HEK293 (cell line): ENCODE data around the gene ZFP42.
A peak's percentile ranks its signal among the peaks of the same experiment; 100 is the strongest.

Experiments used
- CTCF ChIA-PET: fragments of 350-600 bp; formaldehyde crosslinking; extraction: SDS; loops from one replicate; lab custom pipeline; 2021; ENCODE audit warnings: antibody characterized with exemption; lab: Yijun Ruan, JAX
- POLR2A ChIA-PET: fragments of 300-600 bp; formaldehyde crosslinking; extraction: SDS; loops from one replicate; lab custom pipeline; 2020; ENCODE audit warnings: antibody characterized with exemption, inconsistent platforms; lab: Yijun Ruan, JAX
- H3K27ac ChIP-seq: fragments of 200-500 bp; sonication (Bioruptor generic); 2 replicates; pipeline ENCODE4 v1.5.1; 2014; ENCODE audit warnings: low read depth, low read length, control low read depth, inconsistent platforms; ENCODE audit errors: extremely low read depth
- H3K36me3 ChIP-seq, 2 experiments: fragments of 200-500 bp in 1 of 2; sonication (Bioruptor generic) in 1 of 2; 1 replicate in 1 of 2; 2 replicates in 1 of 2; pipeline ENCODE4 v1.5.1; 2014 to 2017; ENCODE audit warnings: inconsistent platforms in 2 of 2, low read length in 2 of 2; ENCODE audit not compliant: control insufficient read depth in 2 of 2, insufficient read depth in 1 of 2
- H3K4me1 ChIP-seq: fragments of 200-500 bp; sonication (Bioruptor generic); 2 replicates; pipeline ENCODE4 v1.5.1; 2014; ENCODE audit warnings: mild to moderate bottlenecking, low read length, inconsistent platforms; ENCODE audit not compliant: control insufficient read depth, insufficient read depth
- H3K4me3 ChIP-seq: 2 replicates; pipeline ENCODE4 v1.5.1; 2011; ENCODE audit warnings: low read depth, mild to moderate bottlenecking, control low read depth, low read length, moderate library complexity
- H3K9me3 ChIP-seq: fragments of 200-500 bp; sonication (Bioruptor generic); 2 replicates; pipeline ENCODE4 v1.5.1; 2014; ENCODE audit warnings: low read depth, low read length, inconsistent platforms; ENCODE audit not compliant: control insufficient read depth, insufficient read depth
- IKZF3 ChIP-seq: fragments of 450-650 bp; IDR thresholded peaks from 2 replicates; pipeline ENCODE4 v1.5.0; 2018; ENCODE audit warnings: missing biosample characterization, mild to moderate bottlenecking, missing genetic modification characterization, moderate library complexity
- KLF17 ChIP-seq: fragments of 450-650 bp; formaldehyde crosslinking; IDR thresholded peaks from 2 replicates; pipeline ENCODE4 v1.5.1; 2016; ENCODE audit warnings: missing biosample characterization, missing genetic modification characterization
- PRDM10 ChIP-seq: fragments of 450-650 bp; formaldehyde crosslinking; IDR thresholded peaks from 2 replicates; pipeline ENCODE4 v1.5.1; 2016; ENCODE audit warnings: missing biosample characterization, missing genetic modification characterization
- PRDM2 ChIP-seq: fragments of 450-650 bp; formaldehyde crosslinking; IDR thresholded peaks from 2 replicates; pipeline ENCODE4 v1.5.1; 2016; ENCODE audit warnings: missing biosample characterization, missing genetic modification characterization, borderline replicate concordance
- SETDB1 ChIP-seq: IDR thresholded peaks from one replicate; pipeline ENCODE4 v1.6.1; 2017; ENCODE audit warnings: mild to moderate bottlenecking, low read length, moderate library complexity, mixed read lengths; ENCODE audit not compliant: insufficient read length
- SP3 ChIP-seq: fragments of 450-650 bp; formaldehyde crosslinking; IDR thresholded peaks from 2 replicates; pipeline ENCODE4 v1.5.1; 2016; ENCODE audit warnings: missing biosample characterization, missing genetic modification characterization
- ZBTB8A ChIP-seq: fragments of 450-650 bp; formaldehyde crosslinking; IDR thresholded peaks from 2 replicates; pipeline ENCODE4 v1.5.1; 2016; ENCODE audit warnings: missing biosample characterization, missing genetic modification characterization
- ZFP37 ChIP-seq: fragments of 450-650 bp; formaldehyde crosslinking; IDR thresholded peaks from 2 replicates; pipeline ENCODE4 v1.5.1; 2016; ENCODE audit warnings: missing biosample characterization, missing genetic modification characterization
- ZFP41 ChIP-seq: fragments of 450-650 bp; formaldehyde crosslinking; IDR thresholded peaks from 2 replicates; pipeline ENCODE4 v1.5.1; 2016; ENCODE audit warnings: missing biosample characterization, missing genetic modification characterization, borderline replicate concordance
- ZNF114 ChIP-seq: fragments of 450-650 bp; formaldehyde crosslinking; IDR thresholded peaks from 2 replicates; pipeline ENCODE4 v1.5.0; 2017; ENCODE audit warnings: missing biosample characterization, missing genetic modification characterization
- ZNF132 ChIP-seq: fragments of 450-650 bp; formaldehyde crosslinking; IDR thresholded peaks from 2 replicates; pipeline ENCODE4 v1.5.1; 2017; ENCODE audit warnings: missing biosample characterization, missing genetic modification characterization, borderline replicate concordance
- ZNF133 ChIP-seq: fragments of 450-650 bp; formaldehyde crosslinking; IDR thresholded peaks from 2 replicates; pipeline ENCODE4 v1.5.1; 2016; ENCODE audit warnings: missing biosample characterization, missing genetic modification characterization
- ZNF138 ChIP-seq: fragments of 450-650 bp; formaldehyde crosslinking; IDR thresholded peaks from 2 replicates; pipeline ENCODE4 v1.5.1; 2016; ENCODE audit warnings: missing biosample characterization, missing genetic modification characterization, borderline replicate concordance
- ZNF2 ChIP-seq: fragments of 450-650 bp; formaldehyde crosslinking; IDR thresholded peaks from 2 replicates; pipeline ENCODE4 v1.5.1; 2016; ENCODE audit warnings: missing biosample characterization, missing genetic modification characterization
- ZNF221 ChIP-seq: fragments of 450-650 bp; formaldehyde crosslinking; IDR thresholded peaks from 2 replicates; pipeline ENCODE4 v1.5.1; 2017; ENCODE audit warnings: missing biosample characterization, missing genetic modification characterization, borderline replicate concordance
- ZNF23 ChIP-seq: fragments of 450-650 bp; formaldehyde crosslinking; IDR thresholded peaks from 2 replicates; pipeline ENCODE4 v1.5.1; 2016; ENCODE audit warnings: missing biosample characterization, missing genetic modification characterization, borderline replicate concordance
- ZNF404 ChIP-seq: fragments of 450-650 bp; formaldehyde crosslinking; IDR thresholded peaks from 2 replicates; pipeline ENCODE4 v1.5.1; 2017; ENCODE audit warnings: missing biosample characterization, missing genetic modification characterization
- ZNF621 ChIP-seq: fragments of 450-650 bp; formaldehyde crosslinking; IDR thresholded peaks from 2 replicates; pipeline ENCODE4 v1.5.1; 2017; ENCODE audit warnings: missing biosample characterization, missing genetic modification characterization
- ZNF792 ChIP-seq: fragments of 450-650 bp; formaldehyde crosslinking; IDR thresholded peaks from 2 replicates; pipeline ENCODE4 v1.5.1; 2016; ENCODE audit warnings: missing biosample characterization, missing genetic modification characterization
- ZSCAN16 ChIP-seq: fragments of 450-650 bp; formaldehyde crosslinking; IDR thresholded peaks from 2 replicates; pipeline ENCODE4 v1.5.1; 2016; ENCODE audit warnings: missing biosample characterization, missing genetic modification characterization
- ZSCAN4 ChIP-seq: fragments of 450-650 bp; formaldehyde crosslinking; IDR thresholded peaks from 2 replicates; pipeline ENCODE4 v1.5.1; 2017; ENCODE audit warnings: missing biosample characterization, missing genetic modification characterization

ZFP42 gene

GRCh38 chr4:188005561-188005960 lies 10.0 kb downstream of the ZFP42 start:
- Histone ChIP-seq H3K4me3 (no peak overlapping the region), H3K9me3 (no peaks in the 10 kb centered on the region), H3K27ac (no peak overlapping the region), H3K4me1 (no peaks in the 10 kb centered on the region), H3K36me3 (no peaks in the 10 kb centered on the region)
- TF ChIP-seq ZNF23 (tag by site-specific recombination) = no peak
- no peak for TF ChIP-seq ZBTB8A (tag by site-specific recombination)
- ChIA-PET POLR2A (no interaction called here), CTCF (no interaction called here)

- H3K4me3 ChIP-seq = no peak overlapping the region
- TF ChIP-seq ZSCAN4 (tag by site-specific recombination) (no peak), ZNF138 (tag by site-specific recombination) (no peak), ZFP41 (tag by site-specific recombination) (no peak), ZNF132 (tag by site-specific recombination) (no peak), SP3 (tag by site-specific recombination) (no peak), PRDM10 (tag by site-specific recombination) (no peak), IKZF3 (tag by site-specific recombination) (no peak), ZNF114 (no peak), SETDB1 (no peak), ZNF221 (no peak), ZNF404 (no peak), KLF17 (tag by site-specific recombination) (no peak)
- no peaks in the 10 kb centered on the region for H3K9me3 ChIP-seq
- H3K4me1 ChIP-seq = no peaks in the 10 kb centered on the region
- no peaks in the 10 kb centered on the region for H3K36me3 ChIP-seq
- CTCF ChIA-PET = interaction anchor here (0.6 kb wide), 1 partner anchor 106 kb away, joined by 6 read pairs; no protein-coding TSS in a partner anchor
- POLR2A ChIA-PET = no interaction called here
- H3K27ac ChIP-seq = no peak overlapping the region
These were observed 10.8 kb downstream of the ZFP42 start for GRCh38 chr4:188006285-188006848.

- Histone ChIP-seq H3K36me3 (no peaks in the 10 kb centered on the region), H3K9me3 (no peaks in the 10 kb centered on the region), H3K4me1 (no peaks in the 10 kb centered on the region), H3K4me3 (no peak overlapping the region), H3K27ac (no peak overlapping the region)
- ChIA-PET CTCF (no interaction called here), POLR2A (no interaction called here)
- peak; percentile 44 for TF ChIP-seq SETDB1
- TF ChIP-seq ZNF133 (tag by site-specific recombination) = no peak
- TF ChIP-seq ZSCAN16 (tag by site-specific recombination) = no peak
- TF ChIP-seq ZFP37 (tag by site-specific recombination) = no peak
- no peak for TF ChIP-seq ZNF792 (tag by site-specific recombination)
- no peak for TF ChIP-seq ZNF2 (tag by site-specific recombination)
- no peak for TF ChIP-seq PRDM2 (tag by site-specific recombination)
- TF ChIP-seq ZNF621 = no peak
These were observed 12.8 kb downstream of the ZFP42 start for GRCh38 chr4:188008377-188008776.
